Stimulated activated CD8-positive, alpha-beta memory T cell treated with anti-CD3 and anti-CD28 coated beads, Interleukin-15, amount 100 ng/mL, for 48 hours (primary cell): ENCODE results near the gene RAB14.
"Not testable (repeated sequence)": the region's sequence is repeated elsewhere in the genome, so short reads cannot be mapped to it uniquely, and the experiment has no call there.

ENCODE experiments used
- DNase-seq, 2 donors: peaks; one replicate each; pipeline ENCODE4 v3.0.0-alpha.2; 2020; ENCODE audit warnings: low read depth in 2 of 2

The RAB14 gene

DNA sequence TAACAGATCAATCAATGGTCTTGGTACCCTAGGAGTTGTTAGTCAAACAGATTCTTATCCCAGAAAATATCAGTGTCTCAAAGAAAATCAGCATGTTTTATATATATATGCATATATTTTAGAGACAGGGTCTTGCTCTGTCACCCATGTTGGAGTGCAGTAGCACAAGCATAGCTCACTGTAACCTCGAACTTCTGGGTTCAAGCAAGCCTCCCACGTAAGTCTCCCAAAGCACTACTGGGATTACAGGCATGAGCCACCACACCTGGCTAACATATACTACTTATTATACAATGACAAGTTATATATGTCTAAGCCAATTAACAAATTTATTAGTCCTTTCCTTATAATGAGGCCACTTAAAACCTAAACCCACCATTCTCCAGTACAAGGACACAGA, 10.4 kb downstream of the RAB14 start:
- DNase-seq: no peak

DNA sequence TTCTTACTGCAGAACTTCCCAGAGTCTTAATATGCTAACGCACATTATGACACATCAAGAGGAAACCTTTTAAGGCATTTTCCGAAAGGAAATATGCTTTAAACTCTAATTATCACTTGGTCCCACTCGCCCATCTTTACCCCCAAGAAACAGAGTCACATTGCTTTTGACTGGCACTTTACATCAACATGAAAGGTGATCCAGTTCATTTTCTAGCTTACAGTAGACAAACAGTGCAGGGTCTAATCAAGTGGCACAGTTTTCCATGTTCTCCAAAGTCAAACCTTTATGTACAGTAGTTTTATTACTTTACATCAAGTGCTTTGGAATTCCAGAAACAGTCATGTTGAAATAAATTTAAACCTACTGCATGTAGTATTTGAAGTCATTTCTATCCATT, 12.0 kb downstream of the RAB14 start:
- DNase-seq: no peak

DNA sequence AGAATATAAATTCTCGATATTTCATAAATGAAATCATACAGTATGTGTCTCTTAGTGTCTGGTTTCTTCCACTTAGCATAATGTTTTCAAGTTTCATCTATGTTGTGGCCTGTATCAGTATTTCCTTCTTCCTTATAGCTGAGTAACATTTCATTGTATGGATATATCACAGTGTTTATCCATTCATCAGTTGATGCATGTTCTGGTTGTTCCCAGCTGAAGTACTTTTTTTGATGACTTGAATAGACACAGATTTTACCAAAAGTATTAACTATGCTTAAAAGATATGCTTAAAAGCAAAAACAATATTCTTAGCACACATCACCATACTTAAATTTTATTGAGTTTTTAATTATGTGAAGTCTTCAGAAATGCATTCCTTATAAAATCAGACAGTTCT, 12.7 kb downstream of the RAB14 start:
- no peak for DNase-seq

DNA sequence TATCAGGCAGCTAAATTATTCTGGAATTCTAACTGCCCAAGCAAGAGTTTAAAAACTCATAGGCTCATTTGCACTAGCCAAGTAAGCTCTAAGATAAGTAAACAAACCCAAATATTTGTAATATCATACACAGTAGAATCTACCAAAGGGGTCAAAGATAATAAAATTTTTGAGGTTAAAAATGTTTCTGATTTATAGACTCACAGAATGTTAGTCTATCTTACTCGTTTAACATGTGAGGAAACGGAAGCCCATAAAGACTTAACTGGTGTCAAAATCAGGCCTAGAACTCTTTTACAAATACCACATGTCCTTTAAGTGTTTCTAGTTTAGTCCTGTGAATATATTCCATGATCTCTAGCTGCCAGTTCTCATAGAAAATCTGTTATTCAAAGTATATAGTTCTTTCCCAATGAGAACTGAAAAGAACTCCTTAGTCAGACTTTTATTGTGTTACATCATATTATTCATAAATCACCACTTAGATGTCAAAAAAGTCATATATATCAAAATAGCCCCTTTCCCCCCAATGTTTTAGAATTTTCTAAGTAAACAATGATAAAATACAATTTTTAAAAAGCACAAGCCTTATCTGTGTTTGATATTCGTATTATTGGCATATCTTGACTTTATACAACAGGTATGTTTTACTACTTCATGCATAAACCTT, 13.9 kb downstream of the RAB14 start:
- no peak for DNase-seq

GRCh38 chr9:121185774-121186403, 15.8 kb downstream of the RAB14 start:
- no peak for DNase-seq

GRCh38 chr9:121185178-121185745, 16.4 kb downstream of the RAB14 start:
- no peak for DNase-seq

DNA sequence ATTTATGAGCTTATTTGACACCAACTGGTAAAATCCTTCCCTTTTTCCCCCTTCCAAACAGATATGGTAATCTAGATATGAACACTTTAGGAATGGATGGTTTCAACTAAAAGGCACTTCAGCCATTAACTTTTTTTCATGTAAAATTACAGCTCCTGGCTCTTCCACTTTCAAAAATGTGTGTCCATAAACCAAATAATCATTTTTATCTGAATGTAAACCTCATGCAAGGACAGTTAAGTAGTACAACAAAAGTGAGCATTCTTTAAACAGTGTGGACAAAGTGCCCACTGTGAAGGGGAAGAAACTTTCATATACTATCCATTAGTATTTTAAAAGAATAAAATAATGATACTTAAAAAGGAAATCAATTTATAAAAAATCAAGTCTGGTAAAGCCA, 17.2 kb downstream of the RAB14 start:
- no peak for DNase-seq

- no peak for DNase-seq
Observed at GRCh38 chr9:121183666-121184423, 17.8 kb downstream of the RAB14 start.

DNA sequence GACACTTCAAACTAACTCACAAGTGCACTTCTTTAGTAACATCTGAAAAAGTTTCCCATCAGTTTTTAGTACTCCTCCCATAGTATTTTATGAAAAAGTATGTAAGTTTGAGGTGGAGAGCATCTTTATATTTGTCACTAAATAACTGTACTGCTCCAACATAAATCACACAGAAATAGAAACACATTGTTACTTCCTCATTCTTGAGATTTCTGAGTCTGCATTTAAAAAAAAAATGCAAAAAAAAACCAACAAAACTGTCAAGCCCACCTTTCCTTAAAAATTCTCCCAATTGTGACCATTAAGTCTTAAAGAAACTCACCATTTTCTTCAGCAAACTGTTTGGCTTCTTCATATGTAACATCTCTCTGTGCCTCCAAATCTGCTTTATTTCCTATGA, 18.7 kb downstream of the RAB14 start:
- DNase-seq: no peak

DNA sequence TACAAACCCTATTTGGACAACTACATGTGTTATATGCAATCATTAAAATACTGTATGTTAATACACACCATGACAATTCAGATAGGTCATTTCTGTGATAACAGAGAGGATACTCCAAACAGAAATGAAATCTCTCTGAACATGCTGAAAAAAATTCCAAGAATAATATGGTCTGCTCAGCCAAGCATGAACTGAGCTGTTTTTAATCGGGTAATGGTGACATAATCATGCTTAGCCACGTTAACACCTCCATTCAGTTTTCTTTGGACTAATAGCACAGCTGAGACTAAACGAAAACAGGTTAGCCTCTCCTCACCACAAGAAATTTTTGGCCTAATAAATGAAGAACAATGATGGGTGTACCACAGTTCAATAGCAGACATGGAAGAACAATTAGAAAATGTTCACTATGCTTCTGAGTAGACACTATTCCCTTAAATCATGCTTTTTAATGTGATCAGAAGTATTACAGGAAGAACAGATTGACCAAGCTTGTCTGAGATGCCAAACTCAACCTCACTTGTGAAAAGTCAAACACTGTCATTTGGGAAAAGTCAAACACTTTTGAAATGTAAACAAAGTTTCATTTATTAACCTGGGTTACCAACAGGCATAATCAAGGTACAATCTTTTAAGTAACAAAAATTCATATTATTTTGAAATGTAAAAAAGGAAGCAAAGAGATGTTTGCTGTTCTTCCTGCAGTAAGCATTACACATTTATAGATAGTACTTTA, 19.4 kb downstream of the RAB14 start:
- no peak for DNase-seq

DNA sequence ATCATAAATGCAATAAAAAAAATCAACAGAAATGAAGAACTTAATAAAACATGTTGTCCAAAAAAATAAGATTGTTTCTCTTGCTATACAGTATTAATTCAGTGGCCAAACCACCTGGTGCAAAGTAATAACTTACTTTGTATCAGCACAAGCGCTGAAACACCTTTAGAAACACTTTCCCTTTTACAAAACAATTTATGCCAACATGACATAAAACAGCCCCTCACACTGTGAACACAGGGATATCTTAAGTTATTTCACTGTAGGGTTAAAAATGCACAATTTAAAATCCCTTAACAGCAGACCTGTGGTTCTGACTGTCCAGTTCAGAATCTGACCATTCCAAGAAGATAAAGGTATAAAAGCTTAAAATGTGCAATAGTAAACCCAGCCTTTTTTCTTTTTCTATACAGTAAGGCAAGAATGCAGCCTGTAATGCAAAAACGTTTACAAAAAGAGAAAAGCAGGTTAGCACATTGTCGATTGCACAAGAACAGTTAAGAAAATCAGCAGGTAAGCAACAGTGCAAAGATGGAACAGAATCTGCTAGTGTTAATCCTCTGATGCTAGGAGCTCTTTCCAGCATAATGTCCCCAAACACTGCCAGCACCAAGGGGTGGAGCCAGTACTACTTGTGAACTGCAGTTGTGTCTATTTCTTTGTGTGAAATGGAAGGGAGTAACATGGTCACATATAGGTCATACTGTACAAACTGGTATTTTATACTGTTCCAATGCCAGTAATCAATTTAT, 21.6 kb downstream of the RAB14 start:
- DNase-seq: no peak

DNA sequence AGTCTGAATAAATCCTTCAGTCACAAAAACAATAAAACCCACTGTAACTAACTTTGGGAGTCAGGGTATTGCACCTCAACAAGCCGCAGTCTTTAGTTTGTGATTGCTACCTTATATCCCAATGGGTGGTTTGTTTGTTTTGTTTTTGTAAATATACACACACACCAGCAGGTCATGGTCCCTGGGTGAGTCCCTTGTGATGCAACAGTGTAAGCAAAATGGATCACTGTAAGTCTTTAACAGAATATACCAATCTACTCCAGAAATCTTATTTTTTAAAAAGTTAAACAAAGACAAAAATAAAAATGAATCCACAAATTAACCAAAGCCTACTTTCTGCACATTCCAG, 22.3 kb downstream of the RAB14 start:
- not testable (repeated sequence) for DNase-seq

- DNase-seq: no peak
Observed at GRCh38 chr9:121178676-121179372, 22.8 kb downstream of the RAB14 start.

- no peak for DNase-seq
Observed at GRCh38 chr9:121173501-121173900, 28.2 kb downstream of the RAB14 start.

DNA sequence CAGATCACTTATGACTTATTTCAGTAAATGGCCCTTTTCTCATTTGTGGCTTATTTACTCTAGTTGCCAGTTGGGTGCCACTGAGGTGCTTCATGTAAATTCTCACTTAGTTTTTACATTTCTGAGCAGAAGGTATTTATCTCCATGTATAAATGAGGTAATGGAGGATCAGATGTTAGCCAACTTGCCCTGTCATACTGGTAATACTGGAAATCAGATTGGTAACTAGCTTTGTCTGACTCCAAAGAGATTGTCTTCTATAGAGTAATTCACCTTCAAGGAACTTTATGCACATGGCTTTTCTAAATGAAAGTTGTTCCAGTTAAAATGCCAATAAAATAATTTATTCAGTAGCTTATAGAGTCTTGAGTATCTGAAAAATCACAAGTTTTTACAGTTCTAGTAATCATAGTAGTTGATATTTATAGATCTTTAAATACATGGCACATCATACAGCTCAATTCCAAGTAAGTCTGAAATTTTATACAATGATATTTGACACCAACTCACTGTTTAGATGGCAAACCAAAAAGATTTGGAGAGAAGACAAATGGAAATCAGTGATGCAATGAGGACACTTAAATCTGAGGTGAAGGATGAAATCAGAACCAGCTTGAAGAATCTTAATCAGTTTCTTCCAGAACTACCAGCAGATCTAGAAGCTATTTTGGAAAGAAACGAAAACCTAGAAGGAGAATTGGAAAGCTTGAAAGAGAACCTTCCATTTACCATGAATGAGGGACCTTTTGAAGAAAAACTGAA, 28.8 kb downstream of the RAB14 start:
- DNase-seq: no peak

- DNase-seq: no peak
Observed at GRCh38 chr9:121171236-121171635, 30.4 kb downstream of the RAB14 start.

DNA sequence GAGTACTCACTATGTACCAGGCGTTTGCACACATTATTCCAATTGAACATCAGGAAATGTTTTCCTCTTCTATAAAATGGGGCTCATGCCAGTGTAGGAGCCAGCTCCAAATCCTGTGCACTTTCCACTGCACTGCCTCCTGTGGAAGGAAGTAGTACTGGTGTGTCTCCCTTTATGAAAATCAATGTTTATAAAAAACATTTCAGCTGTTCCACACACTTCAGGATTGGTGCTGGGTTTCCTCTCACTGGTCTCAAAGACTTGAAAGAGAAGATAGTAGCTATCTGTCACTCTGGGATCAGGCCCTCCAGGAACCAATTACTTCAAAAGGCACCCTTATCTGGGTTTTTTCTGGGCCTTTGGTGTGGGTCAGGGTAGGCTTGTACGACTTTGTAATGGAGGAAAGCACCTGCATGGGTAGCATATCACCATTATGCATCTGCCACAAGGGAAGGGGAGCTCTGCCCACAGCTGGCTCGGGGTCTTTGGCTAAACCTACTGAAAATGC, 32.5 kb downstream of the RAB14 start:
- DNase-seq: no peak

DNA sequence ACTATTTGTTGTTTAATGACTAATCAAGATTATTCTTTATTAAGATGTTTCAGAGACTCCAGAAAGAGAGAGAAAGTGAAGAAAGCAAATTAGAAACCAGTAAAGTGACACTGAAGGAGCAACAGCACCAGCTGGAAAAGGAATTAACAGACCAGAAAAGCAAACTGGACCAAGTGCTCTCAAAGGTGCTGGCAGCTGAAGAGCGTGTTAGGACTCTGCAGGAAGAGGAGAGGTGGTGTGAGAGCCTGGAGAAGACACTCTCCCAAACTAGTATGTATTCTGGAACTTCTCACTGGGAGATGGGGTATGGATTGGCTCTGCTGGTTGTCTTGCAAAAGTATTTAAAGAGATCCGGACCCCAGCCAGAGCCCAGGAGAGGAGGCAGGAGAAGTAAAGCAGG, 33.6 kb downstream of the RAB14 start:
- no peak for DNase-seq

DNA sequence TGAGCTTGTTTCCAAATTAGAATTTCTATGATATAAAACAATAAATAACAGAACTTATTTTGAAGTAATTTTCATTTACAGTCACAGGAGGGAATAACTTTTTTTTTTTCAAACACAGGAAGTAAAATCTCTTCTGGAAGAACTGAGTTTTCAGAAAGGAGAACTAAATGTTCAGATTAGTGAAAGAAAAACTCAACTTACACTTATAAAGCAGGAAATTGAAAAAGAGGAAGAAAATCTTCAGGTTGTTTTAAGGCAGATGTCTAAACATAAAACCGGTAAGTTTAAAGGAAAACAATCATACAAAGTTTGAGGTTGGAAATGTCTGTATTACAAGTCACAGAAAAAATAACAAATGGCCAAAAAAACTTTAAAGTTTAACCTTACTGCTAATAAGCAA, 41.6 kb downstream of the RAB14 start:
- DNase-seq: no peak

DNA sequence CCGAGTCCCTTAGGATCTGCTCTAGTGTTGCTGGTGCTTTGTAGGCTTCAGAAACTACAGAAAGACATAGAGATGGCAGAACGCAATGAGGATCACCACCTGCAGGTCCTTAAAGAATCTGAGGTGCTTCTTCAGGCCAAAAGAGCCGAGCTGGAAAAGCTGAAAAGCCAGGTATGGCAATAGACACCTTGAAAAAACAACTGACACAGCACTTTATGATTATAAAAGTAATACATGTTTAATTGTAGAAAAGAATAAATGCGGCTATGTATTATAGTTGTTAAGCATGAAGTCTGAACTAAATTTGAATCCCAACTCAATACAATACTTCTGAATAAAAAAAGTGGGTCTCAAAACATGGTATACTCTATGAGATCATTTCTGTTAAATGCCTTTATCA, 43.7 kb downstream of the RAB14 start:
- DNase-seq: no peak
